GM12873 (cell line): ENCODE data around the gene HMGB3.

ENCODE experiments used
- CTCF ChIP-seq: IDR thresholded peaks from 2 replicates; pipeline ENCODE4 v1.5.1; 2012; ENCODE audit warnings: low read depth, mild to moderate bottlenecking, moderate library complexity, low read length, control low read depth; ENCODE audit not compliant: insufficient read depth; ENCODE audit errors: missing control alignments

HMGB3 gene

GRCh38 chrX:150966235-150966634 is 16.9 kb upstream of the HMGB3 start:
- TF ChIP-seq CTCF, result no peak

- TF ChIP-seq CTCF, result no peak
Measured at GRCh38 chrX:150966742-150967141, 16.4 kb upstream of the HMGB3 start.

- TF ChIP-seq CTCF, result no peak
Measured at GRCh38 chrX:150967786-150968185, 15.3 kb upstream of the HMGB3 start.

GRCh38 chrX:150968862-150969720 is 14.0 kb upstream of the HMGB3 start:
- no peak for TF ChIP-seq CTCF

GRCh38 chrX:150972450-150972849 is 10.7 kb upstream of the HMGB3 start:
- TF ChIP-seq CTCF, result no peak

- TF ChIP-seq CTCF, result no peak
Measured at GRCh38 chrX:150975655-150976390, 7.3 kb upstream of the HMGB3 start.

- no peak for TF ChIP-seq CTCF
Measured at GRCh38 chrX:150977411-150978162, 5.5 kb upstream of the HMGB3 start.
